OCI-M1 (cell line): ENCODE results near the gene ELP4.

Experiments used
- DNase-seq: peaks from one replicate; lab custom pipeline; 2025; lab: John Stamatoyannopoulos, UW

The ELP4 gene

DNA sequence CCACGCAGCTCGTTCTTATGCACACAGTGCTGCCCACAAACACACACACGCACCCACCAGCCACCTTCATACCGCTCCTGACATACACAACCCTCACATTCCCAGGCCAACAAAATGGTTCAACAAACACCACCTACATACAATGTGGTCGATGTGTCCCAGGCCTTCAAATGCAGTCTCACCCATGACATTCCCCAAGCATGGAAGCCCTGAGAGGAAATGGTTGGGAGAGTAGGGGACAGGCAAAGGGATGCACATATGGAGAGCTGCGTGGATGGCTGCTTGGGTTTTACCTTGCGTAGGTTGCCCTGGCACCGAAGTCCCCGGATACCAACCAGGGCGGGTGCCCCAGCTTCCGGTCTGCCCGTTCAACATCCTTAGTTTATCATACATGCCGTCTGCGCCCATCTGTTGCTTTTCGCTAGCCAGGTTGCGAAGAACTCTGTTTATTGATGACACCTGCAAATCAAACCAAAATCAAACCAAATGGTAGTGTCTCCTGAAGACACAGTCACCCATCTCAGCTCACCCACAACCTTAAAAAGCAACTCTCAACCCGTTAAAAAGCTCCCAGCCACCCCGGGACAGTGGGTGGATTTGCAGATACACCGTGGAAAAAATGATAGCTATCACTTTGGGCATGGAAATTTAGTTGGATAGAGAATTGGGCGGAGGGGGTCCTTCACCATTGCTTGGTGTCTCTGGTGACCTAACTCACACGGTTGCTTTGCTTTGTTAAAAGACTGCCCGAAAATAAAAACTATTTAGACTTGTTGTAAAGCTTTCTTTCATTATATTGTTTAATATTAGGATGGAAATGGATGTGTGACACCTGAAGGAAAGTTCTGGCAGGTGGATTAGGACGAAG, 291.1 kb downstream of the ELP4 start:
- DNase-seq = no peak

DNA sequence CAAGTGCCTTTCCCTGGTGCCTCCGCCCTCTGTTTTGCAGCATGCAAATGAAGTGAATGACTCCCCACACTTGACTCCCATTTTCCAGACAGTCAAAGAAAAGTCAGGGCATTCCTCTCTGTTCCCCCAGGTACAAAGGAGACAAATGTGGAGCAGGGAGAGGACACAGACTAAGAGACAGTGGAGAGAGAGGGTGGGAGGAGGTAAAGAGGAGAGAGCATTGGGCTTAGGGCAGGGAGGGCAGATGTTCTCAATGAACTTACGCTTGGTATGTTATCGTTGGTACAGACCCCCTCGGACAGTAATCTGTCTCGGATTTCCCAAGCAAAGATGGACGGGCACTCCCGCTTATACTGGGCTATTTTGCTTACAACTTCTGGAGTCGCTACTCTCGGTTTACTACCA, 291.7 kb downstream of the ELP4 start:
- no peak for DNase-seq

DNA sequence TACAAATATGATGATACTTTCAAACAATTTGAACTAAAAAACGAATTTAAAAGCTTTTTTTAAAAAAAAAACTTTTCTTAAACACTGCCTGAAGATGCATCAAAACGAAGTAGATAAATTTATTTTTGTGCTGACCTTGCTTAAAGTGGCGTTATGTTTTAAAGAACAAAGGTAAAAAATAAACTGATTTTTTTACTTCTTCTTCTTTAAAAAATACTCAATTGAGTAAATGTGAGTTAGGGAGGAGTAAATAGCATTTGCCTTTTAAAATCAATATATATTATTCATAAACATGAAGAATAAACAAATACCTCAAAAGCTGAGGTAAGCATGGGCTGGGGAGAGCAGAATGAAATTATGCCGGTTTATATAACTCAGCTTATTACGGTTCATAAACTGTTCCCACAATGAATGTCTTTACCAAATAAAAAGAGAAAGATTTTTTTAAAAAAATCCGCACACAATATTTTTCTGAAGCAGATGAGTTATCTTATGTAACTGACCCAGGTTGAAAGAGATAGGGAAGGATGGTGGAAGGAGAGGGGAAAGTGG, 292.5 kb downstream of the ELP4 start:
- DNase-seq = no peak

DNA sequence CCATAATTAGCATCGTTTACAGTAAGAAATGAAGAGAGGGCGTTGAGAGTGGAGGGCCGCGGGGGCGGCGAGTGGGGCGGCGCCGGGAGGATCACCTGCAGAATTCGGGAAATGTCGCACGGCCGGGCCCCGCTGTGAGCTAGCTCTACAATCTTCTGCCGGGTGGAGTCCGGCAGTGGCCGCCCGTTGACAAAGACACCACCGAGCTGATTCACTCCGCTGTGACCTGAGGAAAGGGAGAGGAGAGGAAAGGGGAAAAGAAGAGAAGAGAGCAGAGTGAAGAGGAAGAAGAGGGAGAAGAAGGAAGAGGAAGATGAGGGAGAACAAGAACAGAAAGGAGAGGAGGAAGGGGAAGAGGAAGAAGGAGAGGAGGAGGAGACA, 293.0 kb downstream of the ELP4 start:
- DNase-seq = no peak

DNA sequence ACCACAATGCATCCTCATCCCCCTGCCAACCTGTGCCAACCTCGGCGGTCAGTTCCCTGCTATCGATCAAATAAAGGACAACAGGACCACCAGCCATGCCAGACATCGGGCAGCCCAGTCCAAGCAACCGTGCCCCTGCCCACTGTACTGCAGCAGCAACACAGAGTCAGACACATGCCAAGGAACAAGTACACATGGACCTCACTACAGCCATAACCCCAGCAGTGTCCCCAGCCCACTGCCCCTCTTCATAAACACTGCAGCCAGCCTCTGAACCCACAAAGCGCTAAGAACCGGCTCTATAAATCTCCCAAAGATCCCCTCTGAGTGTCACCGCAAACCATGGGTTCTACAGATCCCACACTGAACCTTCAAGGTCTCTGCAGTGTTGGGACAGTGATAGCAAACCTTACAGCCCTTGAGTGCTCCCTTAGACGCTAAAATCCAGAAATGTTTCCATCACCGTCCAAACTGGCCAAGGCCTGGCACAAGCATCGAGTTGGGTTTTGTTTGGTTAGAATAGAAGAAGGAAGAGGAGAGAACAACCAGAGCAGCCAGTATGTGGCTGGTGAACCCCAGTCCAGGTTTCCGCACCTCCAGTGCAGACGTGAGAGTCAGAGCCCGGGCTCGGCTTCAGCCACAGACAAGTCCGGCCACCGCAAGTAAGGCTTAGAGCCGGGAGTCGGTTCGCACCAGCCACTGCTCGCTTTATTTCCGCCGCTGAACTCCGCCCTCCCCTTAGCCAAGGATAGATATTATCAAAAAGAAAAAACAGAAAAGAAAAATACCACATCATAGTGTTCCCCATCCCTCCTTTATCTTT, 293.6 kb downstream of the ELP4 start:
- peak; percentile 23 for DNase-seq

DNA sequence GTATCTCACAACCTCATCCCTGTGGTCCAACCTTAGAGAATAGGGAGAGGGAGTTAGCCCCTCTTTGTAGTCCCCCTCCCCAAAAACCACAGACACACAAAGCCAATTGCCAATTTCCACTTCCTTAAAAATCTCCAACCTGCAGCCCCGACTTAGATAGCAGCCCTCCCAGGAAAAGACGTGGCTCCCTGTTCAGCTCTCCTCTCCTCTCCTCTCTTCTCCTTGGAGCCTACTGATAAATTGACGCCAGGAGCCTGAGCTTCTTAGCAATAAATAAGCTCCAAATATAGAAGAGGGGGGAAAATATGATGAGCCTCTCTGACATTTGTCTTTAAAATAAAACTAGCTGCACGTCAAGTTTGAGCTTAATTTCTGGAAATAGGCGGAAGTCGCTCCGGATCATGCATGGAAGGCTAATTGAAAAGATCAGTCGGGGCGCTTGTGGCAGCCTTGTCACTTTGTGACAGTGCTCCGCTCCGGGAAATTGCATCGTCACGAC, 294.3 kb downstream of the ELP4 start:
- peak; percentile 32 for DNase-seq

DNA sequence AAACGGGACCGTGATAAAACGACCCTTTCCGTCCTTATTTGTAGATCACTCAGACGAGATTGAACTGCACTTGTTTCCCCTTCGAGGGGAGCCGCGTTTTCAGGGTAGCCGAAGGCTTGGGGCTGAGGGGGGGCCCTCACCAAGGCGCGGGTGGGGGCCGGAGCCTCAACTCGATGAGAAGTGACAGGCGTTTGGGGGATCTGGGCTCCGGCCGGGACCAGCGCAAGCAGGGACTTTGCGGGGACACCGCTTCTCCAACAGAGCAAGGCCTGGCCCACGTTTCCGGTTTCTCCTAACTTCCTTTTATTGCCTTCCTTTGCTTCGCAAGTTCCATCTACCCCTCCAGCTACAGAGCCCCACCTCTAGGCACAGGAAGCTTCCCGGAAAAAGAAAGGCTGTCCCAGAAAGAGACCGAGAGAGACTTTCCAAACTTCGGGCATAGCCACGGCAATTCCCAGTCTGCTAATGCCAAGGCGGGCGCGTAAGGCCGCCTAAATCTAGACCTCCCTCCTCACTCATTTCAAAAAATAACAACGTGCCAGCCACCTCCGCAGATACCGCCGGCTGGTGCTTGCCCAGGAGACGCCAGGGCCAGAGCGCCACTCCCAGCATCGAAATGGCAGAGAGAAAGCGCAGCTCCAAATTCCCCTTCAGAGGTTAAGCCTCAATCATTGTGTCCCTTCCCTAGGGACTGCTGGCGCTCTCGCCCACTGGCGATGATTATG, 294.9 kb downstream of the ELP4 start:
- no peak for DNase-seq

DNA sequence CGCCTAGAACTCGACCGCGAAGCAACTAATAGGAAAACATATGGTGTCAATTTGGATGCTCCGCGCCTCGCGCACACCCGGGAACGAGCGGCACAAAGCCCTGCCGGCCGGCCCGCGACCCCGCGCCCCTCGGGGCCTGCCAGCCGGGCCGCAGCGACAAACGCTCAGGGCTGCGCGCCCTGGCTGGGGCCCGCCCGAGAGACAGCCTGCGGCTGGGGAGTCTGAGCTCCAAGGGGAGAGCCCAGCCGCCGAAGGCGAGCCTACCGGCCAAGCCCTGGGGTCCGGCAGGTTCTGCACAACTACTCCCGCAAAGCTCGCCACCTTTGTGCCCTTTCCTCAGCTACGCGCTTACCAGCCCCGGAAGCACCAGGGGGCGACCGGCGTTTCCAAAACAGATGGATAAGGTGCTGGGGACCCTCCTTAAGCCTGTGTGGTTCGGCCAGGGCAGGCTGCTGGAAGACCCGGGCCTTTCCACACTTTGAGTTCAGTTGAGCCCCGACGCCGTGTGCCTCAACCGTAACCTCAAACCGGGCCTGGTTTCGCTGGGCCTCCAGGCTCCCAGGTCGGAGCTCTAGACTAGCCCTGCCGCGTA, 295.6 kb downstream of the ELP4 start:
- DNase-seq = no peak

DNA sequence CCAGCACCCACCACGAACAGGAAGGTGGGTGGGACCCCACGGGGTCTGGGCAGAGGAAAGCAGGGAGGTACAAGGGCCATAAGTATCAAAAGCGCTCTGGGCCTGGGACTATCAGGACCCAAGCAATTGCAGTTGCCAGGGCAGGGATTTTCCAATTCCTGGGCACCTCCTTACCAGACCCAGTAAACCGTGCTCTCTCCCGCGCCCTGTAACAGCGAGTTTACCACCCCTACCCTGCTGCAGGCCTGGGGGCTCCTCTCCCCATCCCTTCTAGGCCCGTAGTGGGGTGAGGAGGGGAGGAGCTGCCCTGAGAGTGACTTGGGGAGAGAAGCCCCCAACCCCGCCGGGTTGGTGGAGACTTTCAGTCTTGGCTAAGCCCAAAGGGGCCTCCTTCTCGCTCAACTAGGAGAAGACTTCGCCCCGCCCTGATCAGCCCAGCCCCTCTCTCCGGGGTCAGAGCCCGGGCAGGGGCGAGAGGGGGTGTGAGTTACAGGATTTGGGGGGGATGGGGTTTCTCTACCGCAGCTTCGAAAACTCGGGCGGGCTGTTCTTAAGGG, 296.1 kb downstream of the ELP4 start:
- DNase-seq = no peak

DNA sequence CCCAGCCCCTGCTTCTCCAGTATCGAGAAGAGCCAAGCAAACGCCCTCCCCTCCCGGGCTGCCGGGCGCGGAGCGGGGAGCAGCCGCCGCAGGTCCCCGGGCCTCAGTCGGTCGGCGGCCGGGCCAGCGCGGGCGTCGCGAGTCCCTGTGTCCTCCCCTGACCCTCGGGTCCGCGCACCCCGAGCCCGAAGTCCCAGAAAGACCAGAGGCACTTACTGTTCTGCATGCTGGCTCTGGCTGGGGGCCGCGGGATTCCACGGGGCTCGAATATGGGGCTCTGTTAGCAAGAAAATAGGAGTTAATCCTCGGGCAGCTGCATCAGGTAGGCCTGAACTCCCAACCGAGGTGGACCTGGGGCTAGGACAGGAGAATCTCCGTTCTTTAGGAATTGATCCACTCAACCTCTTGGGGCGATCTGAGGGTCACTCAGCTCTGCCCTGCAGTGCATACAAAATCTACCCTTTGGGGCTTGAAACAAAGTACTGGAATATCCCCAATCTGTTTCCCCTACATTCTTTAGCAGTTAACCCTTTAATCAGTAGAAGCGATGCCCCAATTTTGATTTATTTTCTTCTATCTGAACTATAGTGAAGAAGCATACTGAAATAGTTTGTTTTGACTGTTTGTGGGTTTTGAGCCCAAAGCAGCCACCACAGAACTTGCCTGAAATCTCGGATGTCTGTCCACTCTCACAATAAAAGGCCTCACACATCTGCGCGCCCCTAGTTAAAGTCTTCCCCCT, 296.8 kb downstream of the ELP4 start:
- DNase-seq = no peak

DNA sequence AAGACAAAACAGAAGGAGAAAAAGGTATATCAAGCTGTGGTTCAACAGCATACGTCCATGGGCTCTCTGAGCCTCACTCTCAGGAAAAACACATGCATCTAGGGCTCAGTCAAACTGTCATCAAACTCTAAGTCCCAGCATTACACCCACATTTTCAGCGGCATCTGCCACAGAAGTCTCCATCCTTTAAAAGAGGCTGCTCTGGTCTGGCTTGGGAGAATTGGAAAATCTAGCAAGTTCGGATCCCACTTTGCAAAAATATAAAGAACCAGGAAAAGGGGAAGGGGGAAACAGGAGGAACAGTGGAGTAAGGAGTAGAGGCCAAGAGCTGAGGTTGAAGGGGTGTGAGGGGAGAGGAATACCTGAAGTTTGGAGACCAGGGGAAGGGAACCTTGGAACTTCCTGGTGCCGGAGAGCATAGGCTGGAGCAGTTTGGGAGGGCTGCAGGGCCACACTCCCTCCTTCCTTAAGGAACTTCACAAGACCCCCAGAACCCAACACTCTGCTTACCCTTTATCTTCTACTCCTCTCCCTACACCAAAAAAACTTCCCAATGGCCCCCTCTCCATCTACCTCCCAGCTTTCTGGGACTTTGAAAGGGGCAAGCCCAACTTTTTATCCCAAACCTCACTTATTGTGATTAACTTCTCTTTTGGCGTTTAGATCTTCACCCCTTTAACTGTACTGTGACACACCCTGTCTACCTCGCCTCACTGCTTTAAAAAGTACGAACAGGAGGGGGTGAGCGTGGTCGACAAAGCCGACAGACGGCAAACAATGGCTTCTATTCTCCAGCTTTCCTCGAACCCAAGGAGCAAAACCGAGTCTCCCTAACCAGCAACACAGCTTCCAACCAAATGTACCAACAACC, 297.6 kb downstream of the ELP4 start:
- no peak for DNase-seq

DNA sequence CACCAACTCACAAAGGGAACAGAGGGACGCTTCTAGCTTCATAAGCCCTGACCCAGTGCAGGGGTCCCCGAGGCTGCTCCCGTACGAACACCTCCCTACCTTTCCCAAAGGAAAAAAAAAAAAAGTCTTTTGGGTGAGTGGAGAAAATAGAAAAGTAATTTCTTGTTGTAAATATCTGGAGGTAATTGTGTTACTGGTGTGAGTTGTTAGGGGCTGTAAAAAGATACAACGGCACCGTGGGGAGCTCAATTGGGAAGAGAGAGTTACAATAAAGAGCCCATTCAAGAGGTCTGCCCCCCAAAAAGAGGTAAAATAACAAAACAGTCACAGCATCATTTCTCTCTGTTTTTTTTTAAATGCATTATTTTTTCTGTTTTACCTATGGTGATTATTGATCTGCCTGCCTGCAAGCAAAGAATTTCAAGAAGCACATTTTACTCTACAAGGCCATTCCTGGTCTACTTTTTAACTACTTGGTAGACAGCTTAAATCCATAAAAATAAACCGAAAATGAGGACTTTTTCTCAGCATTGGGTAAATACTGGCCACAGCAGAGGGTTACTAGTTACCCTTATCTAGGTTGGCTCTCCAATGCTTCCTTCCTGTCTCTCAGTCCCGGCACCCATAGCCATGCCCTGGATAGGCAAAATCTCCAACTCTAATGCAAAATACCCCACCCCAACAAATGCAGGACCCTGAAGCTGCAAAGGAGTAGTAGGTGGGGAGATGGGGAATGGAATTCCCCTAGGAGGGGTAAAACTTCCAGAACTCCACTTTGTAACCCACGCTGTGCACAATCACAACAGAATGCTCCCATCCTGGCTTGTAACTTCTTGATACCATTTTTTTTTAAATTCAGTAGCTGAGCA, 298.5 kb downstream of the ELP4 start:
- DNase-seq = no peak

DNA sequence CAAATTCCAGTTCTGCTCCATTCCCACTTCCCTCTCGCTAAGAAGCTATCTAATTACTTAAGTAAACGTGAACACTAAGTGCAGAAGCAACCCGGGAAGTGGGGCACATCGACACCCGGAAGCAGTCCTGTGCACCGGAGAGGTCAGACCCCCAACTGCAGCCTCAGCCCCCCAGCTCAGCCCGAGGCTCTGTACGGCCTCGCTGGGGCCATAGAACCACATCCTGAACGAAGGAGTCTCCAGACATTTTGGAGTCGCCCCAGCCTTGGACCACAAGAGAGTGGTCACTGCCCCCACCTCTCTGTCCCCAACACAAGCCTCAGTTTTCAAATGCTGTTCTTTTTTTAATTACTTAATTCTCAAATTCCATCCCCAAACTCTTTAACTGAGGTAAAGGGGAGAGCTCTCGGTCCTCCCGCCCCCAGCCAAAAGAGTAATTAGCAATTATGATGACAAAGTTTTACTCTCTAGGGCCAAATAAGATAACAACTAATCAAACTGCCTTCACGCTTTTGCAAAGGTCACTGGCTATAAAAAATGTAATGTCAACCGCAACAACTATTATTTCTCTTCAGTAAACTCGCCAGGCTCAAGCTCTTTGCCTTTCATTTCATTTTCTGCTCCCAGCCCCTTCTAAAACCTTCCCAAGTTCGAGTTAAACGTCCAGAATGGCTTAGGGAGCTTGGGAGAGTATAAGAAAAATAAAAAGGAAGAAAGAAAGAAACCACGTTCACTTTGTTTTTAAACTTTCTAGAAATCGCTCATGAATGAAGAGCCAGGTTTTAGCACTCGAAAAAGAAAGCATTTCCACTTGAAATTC, 299.4 kb downstream of the ELP4 start:
- peak; percentile 5 for DNase-seq

DNA sequence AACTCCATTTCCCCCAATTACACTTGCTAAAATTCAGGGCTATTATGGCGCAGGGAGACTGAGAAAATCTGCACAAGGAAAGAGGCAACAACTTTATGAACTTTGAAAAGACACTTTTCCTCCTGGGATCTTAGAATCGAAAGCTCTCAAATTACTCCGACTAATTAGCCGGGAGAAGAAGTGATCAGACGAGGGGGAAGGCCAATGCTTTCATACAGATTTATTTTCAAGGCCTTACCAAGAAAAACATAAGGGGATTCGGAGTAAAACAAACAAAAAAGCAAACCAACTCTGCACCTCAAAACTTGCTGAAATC, 299.9 kb downstream of the ELP4 start:
- DNase-seq = no peak

DNA sequence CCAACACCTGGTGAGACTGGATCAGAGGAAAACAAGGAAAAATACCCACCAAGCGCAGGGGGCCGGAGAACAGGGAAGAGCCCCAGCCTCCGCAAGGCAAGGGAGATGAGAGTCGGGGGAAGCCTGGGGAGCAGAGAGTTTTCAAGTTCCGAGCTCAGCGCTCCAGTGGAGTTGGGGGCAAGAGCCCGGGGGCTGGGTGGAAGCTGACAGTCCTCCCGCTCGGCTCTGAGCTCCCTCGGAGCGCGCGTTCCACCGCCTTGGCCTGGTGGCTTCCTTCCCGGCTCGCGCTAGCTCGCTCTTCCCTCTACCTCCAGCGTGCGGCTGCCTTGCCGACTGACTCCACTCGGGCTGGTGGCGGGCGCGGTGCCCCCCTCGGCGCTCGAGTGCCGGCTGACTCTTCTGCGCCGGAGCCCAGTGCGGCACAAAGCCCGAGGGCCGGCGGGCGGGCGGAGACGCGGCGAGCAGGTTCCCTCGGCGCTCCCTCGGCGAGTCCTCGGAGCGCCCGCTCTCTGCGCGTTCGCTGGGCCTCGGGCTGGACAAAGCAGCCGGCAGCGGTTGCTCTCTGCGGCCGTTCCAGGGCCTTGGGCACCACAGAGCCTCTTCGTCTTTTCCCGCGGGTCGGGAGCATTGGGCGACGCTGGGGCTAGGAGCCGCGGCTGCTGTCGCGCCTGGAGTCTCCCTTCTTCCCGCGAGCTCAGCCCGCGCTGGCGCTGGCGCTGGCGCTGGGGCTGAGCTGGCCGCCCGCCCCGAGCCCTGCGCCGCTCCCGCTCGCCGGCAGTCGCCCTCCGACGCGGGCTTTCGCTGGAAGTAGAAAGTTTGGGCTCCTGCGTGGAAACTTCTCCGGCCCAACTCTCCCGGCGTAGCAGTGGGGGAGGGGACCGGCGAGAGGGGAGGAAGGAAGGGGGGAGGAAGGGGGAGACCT, 300.6 kb downstream of the ELP4 start:
- DNase-seq = no peak

DNA sequence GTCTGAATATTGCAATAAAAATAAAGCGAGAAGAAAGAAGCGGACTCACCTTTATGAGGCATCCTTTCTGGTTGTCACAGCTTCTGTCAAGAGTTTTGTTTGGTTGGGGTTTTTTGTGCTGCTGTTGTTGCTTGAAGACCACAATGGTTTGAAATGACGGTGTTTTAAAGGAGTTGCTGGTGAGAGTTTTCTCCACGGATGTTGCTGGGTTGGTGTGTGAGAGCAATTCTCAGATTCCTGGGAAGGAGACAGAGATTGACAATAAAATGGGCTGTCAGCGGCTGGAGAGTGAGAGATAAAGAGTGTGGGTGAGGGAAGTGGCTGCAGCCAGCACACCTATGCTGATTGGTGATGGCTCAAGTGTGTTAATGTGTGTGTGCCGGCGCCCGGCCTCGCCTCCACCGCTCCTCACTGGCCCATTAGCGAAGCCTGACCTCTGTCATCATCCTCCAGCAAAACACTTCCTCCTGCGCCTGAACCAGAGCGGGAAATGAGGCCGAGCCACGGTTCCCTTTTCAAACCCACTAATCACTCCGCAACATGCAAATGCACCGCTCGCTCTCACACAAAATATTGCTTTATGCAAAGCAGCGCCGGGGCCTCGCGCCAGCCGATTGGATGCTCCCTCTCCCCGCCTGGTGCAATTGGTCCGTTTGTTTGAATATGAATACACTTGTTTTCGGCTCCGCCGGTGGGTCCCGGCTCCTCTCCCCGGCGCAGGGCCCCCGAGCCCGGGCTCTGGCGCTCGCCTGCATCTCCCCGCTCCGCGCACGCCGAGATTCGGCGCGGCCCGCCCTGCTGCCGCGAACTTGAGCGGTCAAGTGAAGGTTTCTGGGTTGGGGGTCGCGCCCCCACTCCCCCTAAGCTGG, 301.4 kb downstream of the ELP4 start, which contains the start of gene PAX6:
Gene PAX6, minus strand, starts transcription at position 544 of the 869 bp plus-strand sequence. CDS start 4,911 bp downstream, outside the sequence.
- peak; percentile 94 for DNase-seq
